ELR (cell line): ENCODE results near the gene SMIM44.
"Not testable (repeated sequence)": the region's sequence is repeated elsewhere in the genome, so short reads cannot be mapped to it uniquely, and the experiment has no call there.

Experiments
- DNase-seq: peaks from one replicate; pipeline ENCODE4 v3.0.0-alpha.2; 2015; ENCODE audit warnings: low read depth

SMIM44 gene

DNA sequence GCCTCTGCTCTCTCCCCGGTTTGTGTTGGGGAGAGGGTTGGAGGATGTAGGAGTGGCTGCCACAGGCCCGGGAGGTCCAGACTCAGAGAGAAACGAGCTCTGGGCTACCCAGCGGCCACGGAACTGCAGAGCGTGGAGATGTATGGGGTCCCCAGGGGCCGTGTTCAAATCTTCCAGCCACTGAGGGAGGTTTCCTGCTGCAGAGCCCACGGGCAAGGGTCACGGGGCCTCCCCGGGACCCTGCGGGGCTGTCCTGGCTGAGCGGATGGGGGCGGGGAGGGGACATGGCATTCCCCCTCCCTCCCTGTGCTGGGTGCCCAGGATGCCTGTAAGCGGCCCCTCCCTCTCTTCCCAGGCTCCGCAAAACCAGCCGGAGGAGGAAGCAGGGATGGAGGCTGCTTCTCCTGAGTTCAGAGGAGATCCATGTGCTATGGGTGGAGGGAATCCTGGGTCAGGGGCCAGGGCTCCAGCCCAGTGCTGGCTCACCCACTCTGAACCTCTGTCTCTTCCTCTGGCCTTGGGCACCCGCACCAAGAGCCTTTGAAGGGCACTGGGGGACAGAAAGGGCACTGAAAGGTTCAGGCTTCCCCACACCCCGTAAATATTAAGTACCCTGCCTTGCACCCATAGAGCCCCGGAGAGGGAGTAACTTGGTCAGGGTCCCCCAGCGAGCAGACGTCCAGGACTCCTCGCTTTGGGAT is 25.6 kb downstream of the SMIM44 start:
- no peak for DNase-seq

DNA sequence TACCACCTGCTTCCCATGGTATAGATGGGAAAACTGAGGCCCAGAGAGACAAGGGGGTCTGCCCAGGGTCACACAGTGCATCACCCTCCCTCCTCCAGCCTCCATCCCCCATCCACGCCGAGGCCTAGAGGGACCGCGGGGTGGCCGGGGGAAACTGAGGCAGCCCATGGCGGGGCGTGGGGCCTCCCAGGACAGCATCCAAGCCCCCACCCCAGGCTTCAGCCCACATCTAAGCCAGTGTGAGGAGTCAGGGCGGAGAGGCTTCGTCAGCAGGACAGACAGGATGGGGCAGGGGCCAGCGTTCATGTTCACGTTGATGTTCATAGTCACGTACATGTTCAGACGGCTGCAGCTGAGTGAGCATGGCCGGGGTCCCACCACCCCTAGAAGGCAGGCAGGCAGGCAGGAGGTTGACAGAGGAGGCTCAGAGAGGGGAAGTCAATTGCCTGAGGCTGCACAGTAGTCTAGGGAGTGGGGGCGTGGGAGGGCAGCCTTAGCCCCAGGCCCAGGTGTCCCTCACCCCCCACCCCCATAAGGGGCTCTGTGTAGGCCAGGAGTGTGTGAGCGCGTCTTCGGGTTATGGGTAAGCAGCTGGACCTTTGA is 26.2 kb downstream of the SMIM44 start:
- no peak for DNase-seq

DNA sequence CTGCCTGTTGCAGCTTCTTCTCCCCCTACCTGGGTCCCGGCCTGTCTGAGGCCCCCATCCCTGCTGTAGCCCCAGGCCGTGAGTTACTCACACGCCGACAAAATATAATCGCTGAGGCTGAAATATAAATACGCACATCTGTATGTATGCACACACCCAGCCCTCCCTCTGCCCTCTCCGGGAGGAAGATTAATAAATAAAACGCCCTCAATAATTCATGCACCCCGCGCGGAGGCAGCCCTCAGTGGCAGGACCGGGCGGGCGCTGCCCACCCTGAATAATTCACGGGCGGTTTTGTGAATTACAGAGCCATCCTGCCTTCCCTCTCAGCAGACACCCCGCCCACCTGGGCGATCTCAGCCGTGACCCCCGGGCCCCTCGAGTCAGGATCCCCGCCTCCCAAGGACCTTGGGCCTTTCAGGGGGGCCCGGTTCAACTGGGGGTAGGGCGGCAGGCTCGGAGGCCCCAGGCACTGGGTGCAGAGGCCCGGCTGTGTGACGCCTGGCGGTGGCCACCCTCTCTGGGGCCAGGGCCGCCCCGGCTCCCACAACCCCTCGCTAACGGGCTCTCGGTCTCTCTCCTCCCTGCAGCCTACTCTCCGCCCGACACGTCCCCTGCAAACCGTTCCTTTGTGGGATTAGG is 27.2 kb downstream of the SMIM44 start:
- DNase-seq: no peak

DNA sequence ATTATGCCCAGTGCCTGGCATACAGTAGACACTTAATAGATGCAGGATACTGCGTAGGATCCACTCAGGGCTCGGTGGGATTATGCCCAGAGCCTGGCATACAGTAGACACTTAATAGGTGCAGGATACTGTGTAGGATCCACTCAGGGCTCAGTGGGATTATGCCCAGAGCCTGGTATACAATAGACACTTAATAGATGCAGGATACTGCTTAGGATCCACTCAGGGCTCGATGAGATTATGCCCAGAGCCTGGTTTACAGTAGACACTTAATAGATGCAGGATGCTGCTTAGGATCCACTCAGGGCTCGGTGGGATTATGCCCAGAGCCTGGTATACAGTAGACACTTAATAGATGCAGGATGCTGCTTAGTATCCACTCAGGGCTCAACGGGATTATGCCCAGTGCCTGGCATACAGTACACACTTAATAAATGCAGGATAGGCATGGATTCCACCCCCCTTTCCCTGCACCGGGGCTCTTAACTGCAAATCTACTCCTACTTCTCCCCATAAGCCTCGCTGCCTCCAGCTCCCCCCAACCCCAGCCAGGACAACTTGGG is 27.8 kb downstream of the SMIM44 start:
- DNase-seq: no peak

DNA sequence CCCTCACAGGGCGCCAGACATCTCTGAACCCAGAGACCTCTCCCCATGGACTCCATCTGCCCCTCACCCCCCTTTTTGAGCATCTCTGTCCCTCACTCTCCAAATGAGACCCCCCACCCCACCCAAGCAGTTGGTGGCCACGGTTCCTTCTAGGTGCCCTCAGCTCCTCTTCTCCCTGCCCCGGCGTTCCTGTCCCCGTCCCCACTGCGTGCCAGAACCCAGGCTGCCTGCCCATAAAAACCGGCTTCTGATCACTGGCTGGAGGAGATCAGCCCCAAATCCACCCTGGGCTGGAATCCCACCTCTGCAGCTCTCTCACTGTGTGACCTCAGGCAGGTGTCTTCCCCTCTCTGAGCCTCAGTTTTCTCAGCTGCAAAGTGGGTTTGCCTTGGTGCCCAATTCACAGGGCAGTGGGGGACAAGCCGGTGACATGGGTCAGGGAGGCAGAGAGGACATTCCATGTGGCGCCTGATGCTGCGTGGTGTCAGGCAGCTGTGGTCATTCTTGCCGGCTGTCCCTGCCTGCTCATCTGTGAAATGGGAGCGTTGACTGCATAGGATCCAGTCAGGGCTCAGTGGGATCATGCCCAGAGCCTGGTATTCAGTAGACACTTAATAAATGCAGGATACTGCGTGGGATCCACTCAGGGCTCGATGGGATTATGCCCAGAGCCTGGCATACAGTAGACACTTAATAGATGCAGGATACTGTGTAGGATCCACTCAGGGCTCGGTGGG is 28.4 kb downstream of the SMIM44 start:
- no peak for DNase-seq

DNA sequence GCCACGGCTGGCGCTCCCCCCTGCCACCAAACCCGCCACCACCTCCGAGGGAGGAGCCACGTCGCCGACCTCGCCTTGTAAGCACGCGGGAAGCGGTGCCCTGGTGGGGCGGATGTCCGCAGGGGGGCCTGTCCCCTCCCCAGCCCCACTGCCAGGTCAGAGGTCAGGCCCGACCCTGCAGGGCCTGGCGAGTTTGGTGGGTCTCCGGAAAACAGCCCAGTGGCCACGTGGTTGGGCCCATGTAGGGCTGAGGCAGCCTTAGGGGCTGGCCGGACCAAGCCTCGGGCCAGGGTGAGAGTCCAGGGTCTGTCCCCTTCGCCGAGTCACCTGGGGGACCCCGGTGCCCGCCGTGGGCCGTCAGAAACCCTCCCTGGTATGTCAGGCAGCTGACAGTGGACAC is 29.4 kb downstream of the SMIM44 start:
- DNase-seq: no peak

DNA sequence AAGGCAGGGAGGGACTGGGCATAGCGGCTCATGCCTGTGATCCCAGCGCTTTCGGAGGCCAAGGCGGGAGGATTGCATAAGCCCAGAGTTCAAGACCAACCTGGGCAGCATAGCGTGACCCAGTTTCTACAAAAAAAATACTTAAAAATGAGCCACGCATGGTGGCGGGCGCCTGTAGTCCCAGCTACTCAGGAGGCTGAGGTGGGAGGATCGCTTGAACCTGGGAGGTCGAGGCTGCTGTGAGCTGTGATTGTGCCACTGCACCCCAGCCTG is 30.4 kb downstream of the SMIM44 start:
- DNase-seq: not testable (repeated sequence)

DNA sequence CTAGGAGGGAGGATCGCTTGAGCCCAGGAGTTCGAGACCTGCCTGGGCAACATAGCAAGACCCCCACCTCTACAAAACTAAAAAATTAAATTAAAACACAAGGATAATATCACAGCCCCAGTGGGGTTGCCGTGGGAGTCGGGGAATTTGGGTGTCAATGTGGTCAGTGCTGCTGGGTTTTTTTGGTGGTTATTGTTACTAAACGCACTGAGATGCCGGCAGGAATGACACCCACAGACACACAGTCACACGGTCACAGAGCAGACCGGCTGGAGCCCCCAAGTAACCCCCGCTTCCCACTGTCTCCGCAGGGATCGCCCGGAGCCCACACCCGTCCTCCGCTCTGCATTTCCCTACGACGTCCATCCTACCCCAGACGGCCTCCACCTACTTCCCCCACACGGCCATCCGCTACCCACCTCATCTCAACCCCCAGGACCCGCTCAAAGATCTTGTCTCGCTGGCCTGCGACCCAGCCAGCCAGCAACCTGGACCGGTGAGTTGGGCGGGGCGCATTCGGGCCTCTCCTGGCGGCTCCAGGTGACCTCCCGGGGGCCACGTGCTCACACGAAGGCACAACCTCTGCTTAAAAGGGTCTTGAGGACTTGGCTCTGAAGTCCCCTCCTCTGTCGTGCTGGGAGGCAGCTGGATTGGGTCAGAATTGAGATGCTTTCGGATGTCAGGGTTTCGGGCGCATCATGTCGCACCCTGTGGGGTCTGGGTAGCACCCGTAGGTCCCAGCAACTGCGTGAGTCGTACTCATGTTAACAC is 30.9 kb downstream of the SMIM44 start:
- no peak for DNase-seq

DNA sequence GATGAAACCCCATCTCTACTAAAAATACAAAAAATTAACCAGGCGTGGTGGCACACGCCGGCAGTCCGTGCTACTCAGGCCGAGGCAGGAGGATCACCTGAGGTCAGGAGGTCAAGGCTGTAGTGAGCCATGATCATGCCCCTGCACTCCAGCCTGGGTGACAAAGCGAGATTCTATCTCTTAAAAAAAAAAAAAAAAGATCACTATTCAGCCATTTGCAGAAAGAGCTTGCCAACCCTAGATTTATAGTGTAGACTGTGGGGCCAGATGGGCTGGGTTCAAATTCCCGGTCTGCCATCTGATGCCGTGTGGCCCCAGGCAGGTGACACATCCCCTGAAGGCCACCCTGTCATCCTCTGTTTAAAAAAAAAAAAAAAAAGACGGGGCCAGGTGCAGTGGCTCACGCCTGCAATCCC is 31.8 kb downstream of the SMIM44 start:
- DNase-seq: peak; percentile 38

DNA sequence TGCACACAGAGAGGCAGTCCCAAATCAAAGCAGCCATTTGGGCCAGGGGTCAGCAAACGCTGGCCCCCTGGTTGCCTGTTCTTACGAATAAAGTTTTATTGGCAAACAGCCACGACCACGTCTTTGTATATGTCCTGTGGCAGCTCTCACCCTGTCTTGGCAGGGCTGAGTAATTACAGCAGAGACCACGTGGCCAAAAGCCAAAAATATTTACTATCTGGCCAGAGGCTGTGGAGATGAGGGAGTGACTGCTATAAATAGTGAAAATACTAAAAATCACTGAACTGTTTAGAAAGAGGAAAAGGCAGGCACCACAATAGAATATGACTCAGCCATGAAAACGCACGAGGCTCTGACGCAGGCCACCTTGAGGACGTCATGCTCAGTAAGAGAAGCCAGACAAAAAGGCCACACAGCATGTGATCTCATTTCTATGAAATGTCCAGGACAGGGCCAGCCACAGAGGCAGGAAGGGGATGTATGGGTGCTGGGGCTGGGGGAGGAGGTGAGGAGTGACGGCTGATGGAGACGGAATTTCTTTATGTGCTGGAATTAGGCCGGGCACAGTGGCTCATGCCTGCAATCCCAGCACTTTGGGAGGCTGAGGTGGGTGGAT is 32.3 kb downstream of the SMIM44 start:
- peak; percentile 100 for DNase-seq

DNA sequence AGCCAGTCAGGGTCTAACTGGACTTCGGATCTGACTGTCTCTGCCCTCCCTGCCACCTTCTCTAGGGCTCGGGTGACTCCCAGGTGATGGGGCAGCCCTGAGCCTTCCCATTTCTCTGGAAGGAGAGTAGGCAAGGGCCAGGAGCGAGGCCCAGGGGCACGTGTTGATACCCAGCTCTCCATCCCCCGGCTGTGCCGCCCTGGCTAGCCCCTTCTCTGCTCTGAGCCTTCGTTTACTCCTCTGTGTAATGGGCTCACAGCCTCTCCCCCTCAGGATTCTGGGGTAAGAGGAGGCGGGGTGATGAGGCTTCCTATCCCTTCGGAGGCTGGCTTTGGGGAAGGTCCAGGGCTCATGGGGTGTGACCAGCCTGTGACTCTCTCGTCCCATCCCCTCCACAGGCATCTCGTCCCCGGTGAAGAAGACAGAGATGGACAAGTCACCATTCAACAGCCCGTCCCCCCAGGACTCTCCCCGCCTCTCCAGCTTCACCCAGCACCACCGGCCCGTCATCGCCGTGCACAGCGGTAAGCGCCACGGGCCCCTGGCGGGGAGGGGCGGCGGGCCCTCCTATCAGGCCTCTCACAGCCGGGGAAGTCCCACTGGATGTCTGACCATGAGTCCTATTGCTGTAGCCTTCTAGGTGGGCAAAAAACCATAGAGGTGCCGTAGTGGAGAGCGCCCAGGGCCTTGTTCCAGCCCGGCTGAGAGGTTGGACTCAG is 34.5 kb downstream of the SMIM44 start:
- DNase-seq: no peak

DNA sequence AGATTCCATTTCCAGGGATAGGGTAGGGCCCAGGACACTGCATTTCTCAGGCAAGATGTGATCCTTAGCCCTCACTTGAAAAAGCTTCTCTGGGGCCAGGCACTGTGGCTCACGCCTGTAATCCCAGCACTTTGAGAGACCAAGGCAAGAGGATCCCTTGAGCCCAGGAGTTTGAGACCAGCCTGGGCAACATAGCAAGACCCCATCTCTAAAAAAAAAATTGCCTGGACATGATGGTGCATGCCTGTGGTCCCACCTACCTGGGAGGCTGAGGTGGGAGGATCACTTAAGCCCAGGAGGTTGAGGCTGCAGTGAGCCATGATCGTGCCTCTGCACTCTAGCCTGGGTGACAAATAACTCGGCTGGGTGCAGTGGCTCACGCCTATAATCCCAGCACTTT is 36.6 kb downstream of the SMIM44 start:
- not testable (repeated sequence) for DNase-seq

DNA sequence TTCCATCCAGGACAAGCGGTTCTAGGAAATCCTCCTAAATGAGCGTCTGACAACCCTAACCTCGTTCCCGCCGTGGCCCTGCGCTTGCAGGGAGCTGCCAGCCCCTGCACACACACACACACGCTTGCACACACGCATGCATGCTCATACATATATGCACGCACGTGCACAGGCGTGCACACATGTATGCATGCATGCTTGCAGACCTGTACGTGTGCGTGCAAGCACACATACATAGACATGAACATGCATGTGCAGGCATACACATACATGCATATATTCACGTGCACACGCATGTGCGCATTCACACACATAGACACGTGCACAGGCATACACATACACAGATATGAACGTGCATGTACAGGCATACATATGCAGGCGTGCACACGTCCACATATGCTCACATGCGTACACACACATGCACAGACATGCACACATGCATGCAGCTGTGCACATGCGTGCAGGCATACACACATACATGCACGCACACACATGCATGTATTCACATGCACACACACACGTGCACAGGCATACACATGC is 38.5 kb downstream of the SMIM44 start:
- no peak for DNase-seq

DNA sequence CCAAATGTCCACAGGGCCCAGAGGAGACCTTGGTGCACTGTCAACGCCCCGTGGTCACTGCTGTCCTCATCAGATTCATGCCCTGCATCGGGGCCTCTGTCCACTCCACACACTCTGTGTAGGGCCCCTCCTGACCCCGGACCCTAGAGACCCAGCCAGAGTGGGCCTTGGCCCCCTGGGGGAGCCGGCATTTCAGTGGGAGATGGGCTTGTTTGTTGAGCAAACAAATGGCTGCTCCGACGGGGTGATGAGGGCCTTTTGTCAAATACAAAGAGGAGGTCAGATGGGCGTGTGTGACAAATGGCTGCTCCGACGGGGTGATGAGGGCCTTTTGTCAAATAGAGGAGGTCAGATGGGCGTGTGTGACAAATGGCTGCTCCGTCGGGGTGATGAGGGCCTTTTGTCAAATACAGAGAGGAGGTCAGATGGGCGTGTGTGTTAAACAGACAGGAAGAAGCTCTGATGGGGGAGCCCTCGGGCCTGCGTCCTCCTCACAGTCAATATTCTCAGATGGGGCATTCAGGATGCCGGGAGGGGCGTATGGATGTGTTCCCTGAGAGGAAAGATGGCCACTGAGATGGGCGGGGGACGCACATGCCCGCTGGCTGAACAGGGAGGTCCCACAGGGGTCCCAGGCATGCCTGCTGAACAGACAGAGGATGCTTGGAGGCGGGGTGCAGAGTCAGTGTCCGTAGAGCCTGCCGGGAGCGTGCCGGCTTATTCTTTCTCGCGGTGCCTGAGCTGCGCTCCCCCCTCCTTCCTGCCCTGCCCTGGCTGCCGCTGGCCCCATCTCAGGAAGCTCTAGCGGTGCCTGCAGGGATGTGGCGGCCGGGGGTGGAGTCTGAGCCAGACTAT is 39.2 kb downstream of the SMIM44 start:
- DNase-seq: no peak

DNA sequence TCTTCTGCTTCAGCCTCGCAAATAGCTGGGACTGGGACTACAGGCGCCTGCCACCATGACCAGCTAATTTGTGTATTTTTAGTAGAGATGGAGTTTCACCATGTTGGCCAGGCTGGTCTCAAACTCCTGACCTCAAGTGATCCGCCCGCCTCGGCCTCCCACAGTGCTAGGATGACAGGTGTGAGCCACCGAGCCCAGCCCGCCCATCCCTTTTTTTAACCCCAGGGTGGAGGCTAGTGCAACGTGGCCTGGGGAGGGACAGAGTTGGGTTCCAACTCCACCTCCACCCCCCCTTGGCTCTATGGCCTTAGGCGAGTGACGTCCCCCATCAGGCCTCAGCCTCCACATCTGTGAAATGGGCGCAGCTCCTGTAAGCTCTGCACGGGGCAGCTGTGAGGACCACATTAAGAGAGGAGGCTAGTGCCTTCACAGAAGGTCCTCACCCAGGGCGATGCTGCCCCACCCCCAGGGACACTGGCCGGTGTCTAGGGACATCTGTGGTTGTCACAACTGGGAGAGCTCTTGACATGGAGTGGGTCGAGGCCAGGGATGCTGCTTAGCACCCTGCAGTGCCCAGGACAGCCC is 40.7 kb downstream of the SMIM44 start:
- DNase-seq: no peak

DNA sequence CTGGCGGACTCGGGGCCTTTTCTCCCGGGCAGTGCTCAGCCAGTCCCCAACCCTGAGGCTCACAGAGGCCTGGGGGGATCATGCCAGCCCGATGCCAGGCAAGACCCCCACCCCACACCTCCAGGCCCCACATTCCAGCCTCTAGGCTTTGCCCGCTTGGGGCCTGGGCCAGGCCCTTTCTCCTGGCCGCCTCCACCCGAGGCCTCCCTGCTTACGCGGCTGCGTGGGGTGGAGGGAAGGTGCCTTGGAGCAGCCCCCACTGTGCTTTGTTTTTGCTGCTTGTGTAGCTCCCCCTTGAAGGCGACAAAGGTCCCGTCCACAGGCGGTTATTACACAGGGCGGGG is 41.3 kb downstream of the SMIM44 start:
- DNase-seq: no peak

DNA sequence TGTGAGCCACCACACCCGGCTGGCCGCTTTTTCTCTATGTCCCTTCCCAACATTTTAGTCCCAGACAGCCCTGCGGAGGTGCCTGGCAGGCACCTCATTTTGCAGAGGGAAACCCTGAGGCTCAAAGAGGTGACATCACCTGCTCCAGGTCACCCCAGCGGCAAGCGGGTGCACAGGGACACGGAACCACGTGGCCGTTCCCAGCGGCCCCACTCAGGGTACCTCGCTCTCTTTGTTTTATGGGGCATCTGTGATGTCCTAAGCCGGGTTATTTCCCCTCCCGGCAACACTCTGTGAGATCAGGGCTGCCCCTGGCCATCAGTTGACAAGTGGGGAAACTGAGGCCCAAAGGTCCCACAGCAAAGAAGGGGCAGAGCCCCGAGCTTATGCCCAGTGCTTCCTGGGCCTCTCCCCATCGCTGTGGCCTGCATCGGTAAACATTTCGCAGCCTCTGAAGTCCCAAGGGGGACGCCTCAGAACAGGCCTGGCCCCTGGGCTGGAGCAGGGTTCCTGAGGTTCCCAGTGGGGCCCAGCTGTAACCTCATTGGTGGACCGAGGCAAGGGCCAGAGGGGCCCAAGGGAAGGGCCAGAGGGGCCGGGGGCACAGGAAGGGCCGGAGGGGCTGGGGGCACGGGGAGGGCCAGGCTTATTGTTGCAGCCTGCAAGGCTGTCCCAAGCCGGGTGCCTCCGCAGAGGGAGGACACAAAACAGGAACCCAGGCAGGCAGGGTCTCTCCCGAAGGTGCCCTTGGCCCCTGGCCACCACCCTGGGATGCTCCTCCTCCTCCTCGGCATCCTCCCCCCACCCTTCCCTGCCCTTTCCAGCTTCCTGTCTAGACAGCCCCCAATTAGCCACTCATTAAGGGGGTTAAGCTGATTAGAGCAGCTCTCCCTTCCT is 41.9 kb downstream of the SMIM44 start:
- no peak for DNase-seq

DNA sequence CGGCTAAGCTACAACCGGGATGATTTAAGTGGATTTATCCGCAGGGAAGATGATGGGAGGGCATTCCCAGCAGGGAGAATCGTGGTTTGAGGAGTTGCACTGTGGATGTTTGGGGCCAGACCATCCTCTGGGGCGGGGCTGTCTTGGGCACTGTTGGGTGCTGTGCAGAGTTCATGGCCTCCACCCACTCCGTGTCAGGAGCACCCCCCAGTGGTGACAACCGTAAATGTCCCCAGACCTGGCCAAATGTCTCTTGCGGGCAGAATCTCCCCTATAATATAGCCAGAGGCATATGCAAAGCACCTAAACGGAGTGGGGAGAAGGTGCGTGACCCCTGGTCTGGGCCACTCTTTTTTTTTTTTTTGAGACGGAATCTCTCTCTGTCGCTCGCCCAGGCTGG is 43.2 kb downstream of the SMIM44 start:
- DNase-seq: peak; percentile 57
